Suprapubic skin (tissue), 4 donors: ENCODE results near the gene SLC26A9.

Experiments used
- EP300 ChIP-seq: sonication (generic); formaldehyde crosslinking; IDR thresholded peaks from one replicate; pipeline ENCODE4 v1.6.1; 2017; ENCODE audit warnings: antibody characterized with exemption
- POLR2AphosphoS5 ChIP-seq, 3 donors: sonication (generic); formaldehyde crosslinking; IDR thresholded peaks; one replicate each; pipeline ENCODE4 v1.6.1; 2017; ENCODE audit warnings: antibody characterized with exemption in 3 of 3
- TF ChIP-seq, protein P1 (sequence below), 2 donors: fragments of 200-600 bp in 1 of 2; fragments of 450-650 bp in 1 of 2; sonication (generic) in 1 of 2; IDR thresholded peaks; one replicate each; pipeline ENCODE4 v1.5.1; 2016 to 2019; ENCODE audit warnings: antibody characterized with exemption in 2 of 2, mild to moderate bottlenecking in 1 of 2, moderate library complexity in 1 of 2

DNA sequence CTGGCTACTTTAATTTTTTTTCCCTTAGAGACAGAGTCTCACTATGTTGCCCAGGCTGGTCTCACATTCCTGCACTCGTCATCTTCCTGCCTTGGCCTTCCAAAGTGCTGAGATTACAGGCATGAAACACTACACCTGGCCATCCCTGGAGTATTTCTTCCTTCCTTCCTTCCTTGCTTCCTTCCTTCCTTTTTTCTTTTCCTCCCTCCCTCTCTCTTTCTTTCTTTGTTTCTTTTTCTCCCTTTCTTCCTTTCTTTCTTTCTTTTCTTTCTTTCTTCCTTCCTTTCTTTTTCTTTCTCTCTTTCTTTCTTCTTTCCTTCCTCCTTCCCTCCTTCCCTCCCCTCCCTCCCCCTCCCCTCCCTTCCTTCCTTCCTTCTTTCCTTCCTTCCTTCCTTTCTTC lies 46.9 kb downstream of the SLC26A9 start:
- TF ChIP-seq, protein P1, sequence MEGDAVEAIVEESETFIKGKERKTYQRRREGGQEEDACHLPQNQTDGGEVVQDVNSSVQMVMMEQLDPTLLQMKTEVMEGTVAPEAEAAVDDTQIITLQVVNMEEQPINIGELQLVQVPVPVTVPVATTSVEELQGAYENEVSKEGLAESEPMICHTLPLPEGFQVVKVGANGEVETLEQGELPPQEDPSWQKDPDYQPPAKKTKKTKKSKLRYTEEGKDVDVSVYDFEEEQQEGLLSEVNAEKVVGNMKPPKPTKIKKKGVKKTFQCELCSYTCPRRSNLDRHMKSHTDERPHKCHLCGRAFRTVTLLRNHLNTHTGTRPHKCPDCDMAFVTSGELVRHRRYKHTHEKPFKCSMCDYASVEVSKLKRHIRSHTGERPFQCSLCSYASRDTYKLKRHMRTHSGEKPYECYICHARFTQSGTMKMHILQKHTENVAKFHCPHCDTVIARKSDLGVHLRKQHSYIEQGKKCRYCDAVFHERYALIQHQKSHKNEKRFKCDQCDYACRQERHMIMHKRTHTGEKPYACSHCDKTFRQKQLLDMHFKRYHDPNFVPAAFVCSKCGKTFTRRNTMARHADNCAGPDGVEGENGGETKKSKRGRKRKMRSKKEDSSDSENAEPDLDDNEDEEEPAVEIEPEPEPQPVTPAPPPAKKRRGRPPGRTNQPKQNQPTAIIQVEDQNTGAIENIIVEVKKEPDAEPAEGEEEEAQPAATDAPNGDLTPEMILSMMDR (IDR thresholded peaks at IDR 0.05) = no peak
- TF ChIP-seq EP300 (no peak), POLR2AphosphoS5 (IDR thresholded peaks at IDR 0.05) (no peak)
